CD14-positive monocyte (primary cell): Measurements from ENCODE around the gene FMO5. TPM values are rescaled to one million over a fixed set of nuclear protein-coding genes. Genes with fewer than 3 reads are reported as not detected.

ENCODE experiments used
- DNase-seq, 3 donors: peaks; one replicate each; pipeline ENCODE4 v3.0.0-alpha.2; 2011 to 2022
- H2AFZ ChIP-seq: 2 replicates; pipeline ENCODE4 v1.6.0; 2012; ENCODE audit warnings: mild to moderate bottlenecking, low read depth, low read length, inconsistent platforms; ENCODE audit not compliant: insufficient read depth, poor library complexity, severe bottlenecking
- H3K27ac ChIP-seq, 2 donors: 1 replicate in 1 of 2; 2 replicates in 1 of 2; pipeline ENCODE4 v1.5.1; 2012 to 2013; ENCODE audit warnings: low read length in 2 of 2, control low read depth in 1 of 2, inconsistent platforms in 1 of 2, low read depth in 1 of 2, mild to moderate bottlenecking in 1 of 2
- H3K27me3 ChIP-seq, 2 donors: one replicate each; pipeline versions ENCODE4 v1.6.0 to v1.6.1; 2011 to 2013; ENCODE audit warnings: low read length in 2 of 2; ENCODE audit not compliant: control insufficient read depth in 2 of 2, insufficient read depth in 2 of 2
- H3K36me3 ChIP-seq, 2 donors: replicated peaks in 1 of 2; 1 replicate in 1 of 2; 2 replicates in 1 of 2; pipeline versions ENCODE4 v1.5.1 to v1.6.1; 2012 to 2013; ENCODE audit warnings: low read length in 2 of 2, control low read depth in 1 of 2, inconsistent platforms in 1 of 2, mild to moderate bottlenecking in 1 of 2; ENCODE audit not compliant: insufficient read depth in 2 of 2, control insufficient read depth in 1 of 2
- H3K4me1 ChIP-seq, 2 donors: 1 replicate in 1 of 2; 2 replicates in 1 of 2; pipeline versions ENCODE4 v1.5.1 to v1.6.1; 2012 to 2013; ENCODE audit warnings: low read length in 2 of 2, control low read depth in 1 of 2, inconsistent platforms in 1 of 2, mild to moderate bottlenecking in 1 of 2, moderate library complexity in 1 of 2; ENCODE audit not compliant: insufficient read depth in 2 of 2, control insufficient read depth in 1 of 2
- H3K4me2 ChIP-seq: replicated peaks from 2 replicates; pipeline ENCODE3; 2012; ENCODE audit warnings: low read length, moderate library complexity, mild to moderate bottlenecking; ENCODE audit not compliant: poor library complexity, severe bottlenecking; ENCODE audit errors: extremely low read depth
- H3K4me3 ChIP-seq, 3 experiments: fragments of 200-600 bp in 1 of 3; sonication (generic) in 1 of 3; replicated peaks in 1 of 3; 1 replicate in 2 of 3; 2 replicates in 1 of 3; pipeline ENCODE4 v1.5.1; 2011 to 2013; ENCODE audit warnings: low read length in 3 of 3, mild to moderate bottlenecking in 3 of 3, control low read depth in 2 of 3, low read depth in 2 of 3, inconsistent platforms in 1 of 3, moderate library complexity in 1 of 3
- H3K79me2 ChIP-seq: 2 replicates; pipeline ENCODE4 v1.6.0; 2012; ENCODE audit warnings: mild to moderate bottlenecking, control low read depth, inconsistent platforms, low read length, moderate library complexity; ENCODE audit not compliant: insufficient read depth
- H3K9ac ChIP-seq: 2 replicates; pipeline ENCODE4 v1.6.0; 2017; ENCODE audit warnings: low read length, mild to moderate bottlenecking; ENCODE audit not compliant: insufficient read depth, poor library complexity, severe bottlenecking
- H3K9me3 ChIP-seq, 2 donors: replicated peaks in 1 of 2; 1 replicate in 1 of 2; 2 replicates in 1 of 2; pipeline versions ENCODE4 v1.5.1 to v1.6.1; 2012 to 2013; ENCODE audit warnings: low read length in 2 of 2, control low read depth in 1 of 2; ENCODE audit not compliant: control insufficient read depth in 1 of 2, insufficient read depth in 1 of 2
- H4K20me1 ChIP-seq: 2 replicates; pipeline ENCODE4 v1.6.0; 2012; ENCODE audit warnings: mild to moderate bottlenecking, low read length, control low read depth, moderate library complexity; ENCODE audit not compliant: insufficient read depth
- H3K27ac Mint-ChIP-seq, 7 donors: one replicate each; pipeline ENCODE4 v1.8.0; 2020; ENCODE audit warnings: mild to moderate bottlenecking in 7 of 7, mixed read lengths in 7 of 7, moderate library complexity in 6 of 7, inconsistent platforms in 2 of 7
- H3K27me3 Mint-ChIP-seq, 3 donors: one replicate each; pipeline ENCODE4 v1.8.0; 2021 to 2022; ENCODE audit warnings: low read depth in 3 of 3, mild to moderate bottlenecking in 3 of 3, mixed read lengths in 3 of 3, moderate library complexity in 3 of 3, inconsistent platforms in 1 of 3
- H3K36me3 Mint-ChIP-seq, 2 donors: one replicate each; pipeline ENCODE4 v1.8.0; 2020; ENCODE audit warnings: mixed read lengths in 2 of 2, inconsistent platforms in 1 of 2, mild to moderate bottlenecking in 1 of 2
- H3K4me1 Mint-ChIP-seq: one replicate; pipeline ENCODE4 v1.8.0; 2020; ENCODE audit warnings: mild to moderate bottlenecking, mixed read lengths
- H3K4me3 Mint-ChIP-seq, 2 donors: one replicate each; pipeline ENCODE4 v1.8.0; 2020; ENCODE audit warnings: mild to moderate bottlenecking in 2 of 2, mixed read lengths in 2 of 2, moderate library complexity in 1 of 2
- H3K9me3 Mint-ChIP-seq, 7 donors: one replicate each; pipeline ENCODE4 v1.8.0; 2020 to 2022; ENCODE audit warnings: mixed read lengths in 7 of 7, mild to moderate bottlenecking in 6 of 7, moderate library complexity in 6 of 7, inconsistent platforms in 2 of 7
- CTCF ChIP-seq: fragments of 200-600 bp; IDR thresholded peaks from one replicate; pipeline ENCODE4 v1.8.0; 2022; ENCODE audit warnings: antibody characterized with exemption, mild to moderate bottlenecking
- WGBS: methylation state at CpG from one replicate; pipeline ENCODE4 v1.1.5; 2013; ENCODE audit warnings: missing lambda C conversion rate; ENCODE audit not compliant: insufficient coverage; 5-methylcytosine and 5-hydroxymethylcytosine counted together
- intact Hi-C, 2 donors: fragments of 100-400 bp; cut with micrococcal nuclease; formaldehyde crosslinking; loops; one replicate each; pipeline versions ENCODE4 v1.15.0 to v1.15.1; 2023
- polyA plus RNA-seq, 3 donors: library from polyadenylated mRNA; depleted of rRNA in 1 of 3; unstranded in 2 of 3; stranded (reverse) in 1 of 3; fragments of 300-500 nt in 2 of 3; fragments of >200 nt in 1 of 3; fragmentation: Illumina TruSeq in 2 of 3; gene quantifications; 1 replicate in 2 of 3; 2 replicates in 1 of 3; pipeline ENCODE4 v1.2.3, GENCODE V29; 2012 to 2021

The FMO5 gene
- polyA plus RNA-seq, 3 donors = 16.8 to 20.0 (median 18.0) TPM

GRCh38 chr1:147243228-147243685 lies 18.1 kb upstream of the FMO5 start:
- peaks cover 58% of the 10 kb centered on the region for H3K79me2 ChIP-seq
- H3K4me1 ChIP-seq = peaks cover 32 to 46% of the 10 kb centered on the region in 2 donors
- peak overlapping the region; percentile 82 for H3K9ac ChIP-seq
- Mint-ChIP-seq H3K4me1 (peaks cover 41% of the 10 kb centered on the region), H3K36me3 (peaks cover 0 to 2% of the 10 kb centered on the region in 2 donors), H3K9me3 (no peaks in the 10 kb centered on the region), H3K4me3 (peak overlapping the region; percentile 91 to 97), H3K27me3 (peaks cover 0 to 2% (median 0%) of the 10 kb centered on the region in 3 donors), H3K27ac (peak overlapping the region in 6 of 7 donors; percentile 50 to 71 (median 60))
- intact Hi-C loops = loop anchor here (2.0 to 10.0 kb wide), 2 partner anchors 70 to 158 kb away; partner anchors contain the start of gene PRKAB2 (in 2 of the 2)
- peak in 2 of 3 donors; percentile 10 to 20 for DNase-seq
- no peaks in the 10 kb centered on the region for H3K36me3 ChIP-seq
- 0% methylated on average over 18 of the region's 30 CpGs for WGBS
- peak overlapping the region; percentile 76 to 97 (median 93) for H3K4me3 ChIP-seq
- TF ChIP-seq CTCF = no peak
- H3K9me3 ChIP-seq = no peaks in the 10 kb centered on the region
- H3K4me2 ChIP-seq = peak overlapping the region; percentile 98
- peak overlapping the region in 1 of 2 donors; percentile 82 for H3K27ac ChIP-seq
- H3K27me3 ChIP-seq = no peaks in the 10 kb centered on the region
- H4K20me1 ChIP-seq = no peaks in the 10 kb centered on the region
- H2AFZ ChIP-seq = peak overlapping the region; percentile 99

- Histone ChIP-seq H3K79me2 (peaks cover 51% of the 10 kb centered on the region), H4K20me1 (no peaks in the 10 kb centered on the region), H3K4me3 (peak within 1 kb of the TSS; percentile 76 to 97 (median 93)), H2AFZ (peak within 1 kb of the TSS; percentile 99), H3K27me3 (no peaks in the 10 kb centered on the region), H3K4me2 (peak within 1 kb of the TSS; percentile 98), H3K9me3 (no peaks in the 10 kb centered on the region), H3K4me1 (peaks cover 30 to 44% of the 10 kb centered on the region in 2 donors), H3K36me3 (no peaks in the 10 kb centered on the region), H3K27ac (peak within 1 kb of the TSS; percentile 11 to 82), H3K9ac (peak within 1 kb of the TSS; percentile 82)
- H3K4me1 Mint-ChIP-seq = peaks cover 39% of the 10 kb centered on the region
- H3K27ac Mint-ChIP-seq = peak within 1 kb of the TSS; percentile 59 to 79 (median 70)
- no peaks in the 10 kb centered on the region for H3K9me3 Mint-ChIP-seq
- peak; percentile 80 for TF ChIP-seq CTCF
- peaks cover 0 to 2% of the 10 kb centered on the region in 2 donors for H3K36me3 Mint-ChIP-seq
- peak within 1 kb of the TSS; percentile 91 to 97 for H3K4me3 Mint-ChIP-seq
- WGBS = under 1% methylated on average over 77 of the region's 82 CpGs
- DNase-seq = peak; percentile 95 to 96 (median 95)
- intact Hi-C loops = loop anchor here (2.0 to 10.0 kb wide), 2 partner anchors 70 to 158 kb away; partner anchors contain the start of gene PRKAB2 (in 2 of the 2)
- H3K27me3 Mint-ChIP-seq = peaks cover 0 to 2% (median 0%) of the 10 kb centered on the region in 3 donors
Measured at GRCh38 chr1:147242449-147243227, 17.5 kb upstream of the FMO5 start, which contains the start of gene CHD1L. CHD1L (plus strand) TSS chr1:147242684; CDS start chr1:147242704, 20 bp downstream.
